Peyer's patch (tissue), 4 donors: Measurements from ENCODE around the gene LPAR1. TPM values are rescaled to one million over a fixed set of nuclear protein-coding genes. Genes with fewer than 3 reads are reported as not detected.
A peak's percentile ranks its signal among the peaks of the same experiment; 100 is the strongest.

Experiments
- DNase-seq, 3 donors: peaks; one replicate each; pipeline ENCODE4 v3.0.0-alpha.2; 2017 to 2019
- H3K27ac ChIP-seq, 4 donors: fragments of 200-600 bp; sonication (generic); one replicate each; pipeline ENCODE4 v1.5.1; 2016 to 2019
- H3K27me3 ChIP-seq, 2 donors: fragments of 200-600 bp; sonication (generic); one replicate each; pipeline ENCODE4 v1.5.1; 2019
- H3K36me3 ChIP-seq, 3 donors: fragments of 200-600 bp; sonication (generic); one replicate each; pipeline ENCODE4 v1.5.1; 2016 to 2019
- H3K4me1 ChIP-seq, 4 donors: fragments of 200-600 bp; sonication (generic); one replicate each; pipeline ENCODE4 v1.5.1; 2016 to 2019
- H3K4me3 ChIP-seq, 4 donors: fragments of 200-600 bp; sonication (generic); 1 replicate in 3 of 4; 2 replicates in 1 of 4; pipeline ENCODE4 v1.5.1; 2016 to 2019; ENCODE audit warnings: mild to moderate bottlenecking in 1 of 4
- H3K9me3 ChIP-seq, 4 donors: fragments of 200-600 bp; sonication (generic); one replicate each; pipeline ENCODE4 v1.5.1; 2016 to 2019; ENCODE audit warnings: mild to moderate bottlenecking in 1 of 4
- CTCF ChIP-seq, 6 experiments: fragments of 450-650 bp in 4 of 6; fragments of 200-600 bp in 2 of 6; sonication (generic) in 1 of 6; IDR thresholded peaks; one replicate each; pipeline ENCODE4 v1.5.1; 2017 to 2019; ENCODE audit warnings: antibody characterized with exemption in 6 of 6, mild to moderate bottlenecking in 3 of 6, moderate library complexity in 1 of 6
- POLR2A ChIP-seq, 2 donors: fragments of 450-650 bp; IDR thresholded peaks; one replicate each; pipeline ENCODE4 v1.5.1; 2017; ENCODE audit warnings: antibody characterized with exemption in 2 of 2, mild to moderate bottlenecking in 2 of 2, moderate library complexity in 2 of 2
- total RNA-seq, 4 donors: library from RNA; depleted of rRNA; stranded (reverse); fragments of >200 nt; gene quantifications; one replicate each; pipeline ENCODE4 v1.1.0, GENCODE V29; 2016

Gene LPAR1
- total RNA-seq, 4 donors from 2014 or later = 25.0 to 56.1 (median 31.9) TPM

GRCh38 chr9:110975278-110975677, 63.0 kb downstream of the LPAR1 start:
- no peaks in the 10 kb centered on the region for H3K36me3 ChIP-seq
- no peak overlapping the region for H3K4me3 ChIP-seq
- no peaks in the 10 kb centered on the region for H3K27me3 ChIP-seq
- H3K4me1 ChIP-seq = peaks cover 0 to 27% (median 0%) of the 10 kb centered on the region in 4 donors
- TF ChIP-seq CTCF (IDR thresholded peaks at IDR 0.05) = no peak
- no peak for TF ChIP-seq POLR2A (IDR thresholded peaks at IDR 0.05)
- H3K9me3 ChIP-seq = no peaks in the 10 kb centered on the region
- no peak for DNase-seq
- H3K27ac ChIP-seq = no peak overlapping the region

- TF ChIP-seq POLR2A (IDR thresholded peaks at IDR 0.05) (no peak), CTCF (IDR thresholded peaks at IDR 0.05) (no peak)
- Histone ChIP-seq H3K9me3 (no peaks in the 10 kb centered on the region), H3K27me3 (no peaks in the 10 kb centered on the region), H3K4me3 (no peak overlapping the region), H3K27ac (peak overlapping the region in 3 of 4 donors; percentile 24 to 66 (median 49)), H3K36me3 (no peaks in the 10 kb centered on the region), H3K4me1 (peaks cover 0 to 27% (median 0%) of the 10 kb centered on the region in 4 donors)
- DNase-seq = no peak
These were observed 66.6 kb downstream of the LPAR1 start for GRCh38 chr9:110971705-110972104.

GRCh38 chr9:110971234-110971633, 67.0 kb downstream of the LPAR1 start:
- Histone ChIP-seq H3K4me1 (peaks cover 0 to 22% (median 0%) of the 10 kb centered on the region in 4 donors), H3K4me3 (no peak overlapping the region), H3K9me3 (no peaks in the 10 kb centered on the region), H3K36me3 (no peaks in the 10 kb centered on the region), H3K27me3 (no peaks in the 10 kb centered on the region), H3K27ac (peak overlapping the region in 3 of 4 donors; percentile 24 to 66 (median 49))
- TF ChIP-seq CTCF (IDR thresholded peaks at IDR 0.05) (no peak), POLR2A (IDR thresholded peaks at IDR 0.05) (no peak)
- DNase-seq = peak in 2 of 3 donors; percentile 48 to 73

GRCh38 chr9:110969971-110970386, 68.3 kb downstream of the LPAR1 start:
- Histone ChIP-seq H3K27me3 (no peaks in the 10 kb centered on the region), H3K4me3 (no peak overlapping the region), H3K36me3 (no peaks in the 10 kb centered on the region), H3K9me3 (no peaks in the 10 kb centered on the region), H3K27ac (peak overlapping the region in 1 of 4 donors; percentile 51), H3K4me1 (peaks cover 0 to 10% (median 0%) of the 10 kb centered on the region in 4 donors)
- DNase-seq = peak in 1 of 3 donors; percentile 68
- TF ChIP-seq POLR2A (IDR thresholded peaks at IDR 0.05) (no peak), CTCF (IDR thresholded peaks at IDR 0.05) (no peak)

GRCh38 chr9:110968096-110968495, 70.2 kb downstream of the LPAR1 start:
- no peak overlapping the region for H3K27ac ChIP-seq
- no peaks in the 10 kb centered on the region for H3K9me3 ChIP-seq
- H3K36me3 ChIP-seq = no peaks in the 10 kb centered on the region
- H3K4me3 ChIP-seq = no peak overlapping the region
- H3K4me1 ChIP-seq = peaks cover 0 to 10% (median 0%) of the 10 kb centered on the region in 4 donors
- no peaks in the 10 kb centered on the region for H3K27me3 ChIP-seq
- no peak for DNase-seq
- TF ChIP-seq CTCF (IDR thresholded peaks at IDR 0.05) (no peak), POLR2A (IDR thresholded peaks at IDR 0.05) (no peak)

- Histone ChIP-seq H3K4me1 (peaks cover 0 to 10% (median 0%) of the 10 kb centered on the region in 4 donors), H3K27me3 (no peaks in the 10 kb centered on the region), H3K9me3 (no peaks in the 10 kb centered on the region), H3K4me3 (no peak overlapping the region), H3K36me3 (no peaks in the 10 kb centered on the region), H3K27ac (no peak overlapping the region)
- no peak for TF ChIP-seq POLR2A (IDR thresholded peaks at IDR 0.05)
- DNase-seq = no peak
These were observed 71.1 kb downstream of the LPAR1 start for GRCh38 chr9:110967196-110967595.
